ENCODE results near the gene KLF13. TPM values are rescaled to one million over a fixed set of nuclear protein-coding genes. Genes with fewer than 3 reads are reported as not detected.

KLF13 gene
- total RNA-seq, 1 experiment from 2014 or later: 75.0 TPM

DNA sequence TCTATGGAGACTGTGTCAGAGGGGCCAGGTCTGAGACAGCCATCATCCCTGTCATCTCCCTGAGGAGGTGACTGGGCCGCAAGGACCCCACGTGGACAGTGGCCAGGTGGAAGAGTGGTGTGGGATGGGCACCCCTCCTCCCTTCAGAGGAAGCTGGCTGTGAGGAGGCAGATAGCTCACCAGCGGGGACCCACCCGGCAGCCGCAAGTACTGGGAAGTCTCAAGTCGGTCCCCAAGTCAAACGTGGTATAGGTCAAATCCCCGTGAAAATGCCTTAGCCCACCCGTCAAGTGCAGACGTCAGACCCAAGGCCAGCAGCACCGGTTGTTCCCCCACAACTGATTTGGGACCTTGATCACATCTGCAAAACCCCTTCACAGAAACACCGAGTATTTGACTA lies 12.3 kb upstream of the KLF13 start:
- DNase-seq (ENCODE audit: extremely low read depth, low read depth): no peak

DNA sequence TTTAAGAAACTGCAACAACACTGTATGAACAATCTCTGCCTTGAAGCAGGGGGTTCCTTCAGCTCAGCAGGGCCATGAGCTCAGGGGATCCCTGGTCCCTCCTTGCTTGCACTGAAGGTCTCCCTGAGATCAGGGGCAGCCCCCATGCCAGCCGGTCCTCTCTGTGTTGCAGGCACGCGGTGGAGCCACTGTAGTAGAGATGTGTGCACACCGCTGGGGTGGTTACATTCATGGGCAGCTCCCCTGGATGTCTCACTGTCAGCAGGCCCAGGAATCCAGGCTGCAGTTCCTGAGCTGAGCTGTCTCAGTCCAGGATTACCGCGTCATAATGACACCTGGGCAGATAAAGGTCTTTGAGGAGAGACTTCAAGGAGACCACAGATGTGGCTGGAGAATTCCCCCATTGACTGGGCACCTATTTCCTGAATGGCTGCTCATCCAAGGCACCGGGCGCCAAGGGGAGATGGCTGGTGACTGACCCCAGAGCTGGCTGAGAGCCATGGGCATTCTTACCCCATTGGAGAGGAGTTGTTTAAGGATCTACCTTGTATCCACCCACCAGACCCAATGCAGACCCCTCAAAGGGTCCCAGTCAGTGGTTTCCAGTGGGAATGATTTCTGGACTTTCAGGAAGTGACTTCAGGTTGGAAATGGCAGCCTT lies 10.4 kb upstream of the KLF13 start:
- DNase-seq (ENCODE audit: extremely low read depth, low read depth): no peak

- no peak for DNase-seq (ENCODE audit: extremely low read depth, low read depth)
Observed at GRCh38 chr15:31317017-31317416, 9.6 kb upstream of the KLF13 start.

DNA sequence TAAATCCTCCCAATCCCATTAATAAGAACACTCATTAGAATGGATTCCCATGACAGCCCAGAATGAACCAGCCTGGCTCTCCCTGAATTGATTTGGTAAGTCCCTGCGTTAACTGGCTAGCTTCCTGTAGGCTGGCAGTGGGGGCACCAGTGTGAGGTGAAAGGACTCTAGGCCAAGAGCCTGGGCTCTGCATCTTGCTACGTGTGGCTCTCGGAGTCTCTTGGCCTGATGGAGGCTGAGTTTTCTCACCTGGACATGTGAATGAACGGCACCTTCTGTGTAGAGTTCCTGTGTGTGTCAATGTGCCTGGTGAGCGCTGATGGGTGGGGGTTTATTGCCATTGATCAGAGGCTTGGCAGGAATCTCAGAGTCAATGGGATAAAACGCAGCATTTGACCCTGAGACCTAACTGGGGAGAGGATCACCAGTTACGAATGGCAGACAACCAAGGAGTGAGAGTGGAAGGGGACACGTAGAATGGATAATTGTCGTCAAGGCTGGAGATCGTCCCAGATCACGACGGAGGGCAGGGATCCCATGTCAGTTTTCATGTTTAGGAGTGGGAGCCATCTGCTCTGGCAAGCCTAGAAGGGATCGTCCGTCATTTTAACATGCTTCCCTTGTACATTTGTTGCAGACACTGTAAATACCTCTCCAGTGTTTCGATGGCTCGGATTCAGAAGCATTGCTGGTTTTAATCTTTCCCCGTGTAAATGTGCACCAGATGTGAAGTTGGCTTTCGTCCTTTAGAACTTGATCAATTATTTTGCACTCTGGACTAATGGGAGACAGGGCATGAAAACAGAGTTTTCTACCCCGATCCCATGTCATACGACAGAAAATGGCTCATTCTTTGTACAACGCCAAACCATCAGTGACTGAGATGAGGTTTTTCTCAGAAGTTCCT lies 9.0 kb upstream of the KLF13 start:
- DNase-seq (ENCODE audit: extremely low read depth, low read depth): no peak

GRCh38 chr15:31318429-31318828 lies 8.2 kb upstream of the KLF13 start:
- no peak for DNase-seq (ENCODE audit: extremely low read depth, low read depth)

DNA sequence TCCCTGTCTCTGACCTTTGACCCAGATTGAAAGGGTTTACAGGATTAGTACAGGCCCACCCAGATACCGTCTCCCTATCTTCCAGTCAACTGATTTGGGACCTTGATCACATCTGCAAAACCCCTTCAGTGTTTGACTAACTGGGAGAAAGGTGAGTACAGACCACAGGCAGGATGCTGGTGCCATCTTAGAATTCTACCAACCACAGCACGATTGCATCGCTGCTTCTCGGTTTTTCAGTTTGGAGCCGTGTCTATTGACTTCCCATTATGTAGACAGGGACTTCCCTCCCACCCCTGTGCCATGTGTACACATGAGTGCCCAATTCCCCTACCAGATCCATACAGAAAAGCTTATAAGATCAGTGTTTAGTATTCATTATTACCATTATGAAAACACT lies 6.6 kb upstream of the KLF13 start:
- no peak for DNase-seq (ENCODE audit: extremely low read depth, low read depth)

- DNase-seq (ENCODE audit: extremely low read depth, low read depth): no peak
Observed at GRCh38 chr15:31321418-31321817, 5.2 kb upstream of the KLF13 start.

GRCh38 chr15:31322504-31322903 lies 4.1 kb upstream of the KLF13 start:
- DNase-seq (ENCODE audit: extremely low read depth, low read depth): no peak

GRCh38 chr15:31323627-31324026 lies 3.0 kb upstream of the KLF13 start:
- no peak for DNase-seq (ENCODE audit: extremely low read depth, low read depth)

DNA sequence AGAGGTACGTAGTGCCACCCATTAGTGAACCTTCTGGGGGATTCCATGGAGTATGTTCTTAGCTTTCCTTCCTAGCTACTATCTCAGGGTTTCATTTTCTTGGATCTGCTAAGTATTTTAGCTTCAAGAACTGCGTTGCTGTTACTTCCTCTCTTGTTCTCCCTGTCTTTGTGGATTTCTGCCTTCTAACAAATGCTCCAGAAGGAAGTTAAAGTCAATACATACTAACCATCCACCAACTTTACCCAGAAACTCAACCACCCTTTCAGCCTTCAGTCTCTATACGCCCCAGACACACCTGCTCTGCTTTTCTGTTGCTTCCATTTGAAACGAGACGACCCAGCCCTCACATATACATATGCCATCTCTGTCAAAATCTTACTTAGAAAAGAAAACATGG lies 2.4 kb upstream of the KLF13 start:
- DNase-seq (ENCODE audit: extremely low read depth, low read depth): no peak

- no peak for DNase-seq (ENCODE audit: extremely low read depth, low read depth)
Observed at GRCh38 chr15:31324806-31325594, 1.6 kb upstream of the KLF13 start.

- DNase-seq (ENCODE audit: extremely low read depth, low read depth): no peak
Observed at GRCh38 chr15:31325595-31326155, 960 bp upstream of the KLF13 start.

- DNase-seq (ENCODE audit: extremely low read depth, low read depth): peak; percentile 48
Observed at GRCh38 chr15:31326875-31327668, 437 bp downstream of the KLF13 start.

- DNase-seq (ENCODE audit: extremely low read depth, low read depth): peak; percentile 26
Observed at GRCh38 chr15:31327669-31328427, 1.2 kb downstream of the KLF13 start.

DNA sequence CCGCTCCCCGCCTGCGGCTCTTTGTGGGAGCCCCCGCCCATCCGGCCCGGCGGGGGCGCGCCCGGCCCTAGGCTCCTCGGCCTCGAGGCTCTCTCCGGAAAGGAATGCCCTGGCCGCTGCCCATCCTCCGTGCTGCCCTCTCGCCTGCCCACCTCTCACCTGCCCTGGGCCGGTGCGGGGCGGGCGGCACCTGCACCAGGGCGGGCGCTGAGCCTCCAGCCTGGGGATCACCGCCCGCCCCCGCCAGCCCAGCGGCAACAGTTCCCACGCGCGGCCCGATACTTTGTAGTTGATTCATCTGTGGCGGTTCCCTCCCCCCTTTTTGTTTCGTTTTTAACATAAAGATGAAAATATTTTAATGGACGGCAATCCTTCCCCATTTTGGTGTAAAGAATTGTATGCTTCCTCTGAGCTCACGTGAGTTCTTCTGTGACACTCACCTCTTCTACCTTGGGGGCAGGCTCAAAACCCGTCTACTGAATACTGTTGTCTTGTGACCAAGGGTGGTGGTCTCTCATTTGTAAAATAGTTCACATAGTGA lies 1.9 kb downstream of the KLF13 start:
- no peak for DNase-seq (ENCODE audit: extremely low read depth, low read depth)

GRCh38 chr15:31328969-31329639 lies 2.5 kb downstream of the KLF13 start:
- no peak for DNase-seq (ENCODE audit: extremely low read depth, low read depth)

- DNase-seq (ENCODE audit: extremely low read depth, low read depth): no peak
Observed at GRCh38 chr15:31329640-31330010, 3.0 kb downstream of the KLF13 start.

GRCh38 chr15:31330111-31330785 lies 3.6 kb downstream of the KLF13 start:
- DNase-seq (ENCODE audit: extremely low read depth, low read depth): no peak
